ENCODE results near the gene CPVL.

CPVL gene

DNA sequence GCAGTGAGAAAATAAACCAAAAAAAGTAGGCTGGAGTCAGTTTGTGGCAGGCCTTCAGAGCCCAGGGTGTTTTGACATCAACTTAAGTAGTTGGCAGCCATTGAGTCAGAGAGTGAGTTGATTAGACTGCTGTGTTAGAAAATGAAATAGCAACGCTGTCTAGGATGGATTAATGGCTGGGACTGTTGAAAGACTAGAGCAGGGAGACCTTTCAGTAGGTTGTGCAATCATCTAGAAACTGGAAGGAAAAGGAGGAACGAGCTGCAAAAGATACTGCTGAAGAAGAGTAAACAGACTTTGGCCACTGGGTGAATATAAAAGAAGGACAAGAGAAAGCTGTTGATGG lies 159.6 kb downstream of the CPVL start:
- Mint-ChIP-seq H3K9me3 (no peaks in the 10 kb centered on the region), H3K4me1 (peaks cover 72% of the 10 kb centered on the region), H3K36me3 (ENCODE audit: low read depth) (no peaks in the 10 kb centered on the region), H3K27me3 (ENCODE audit: low read depth) (no peaks in the 10 kb centered on the region), H3K4me3 (peak overlapping the region in 1 of 3 experiments; percentile 0), H3K27ac (peak overlapping the region; percentile 42 to 84 (median 55))
- TF ChIP-seq, protein P1, sequence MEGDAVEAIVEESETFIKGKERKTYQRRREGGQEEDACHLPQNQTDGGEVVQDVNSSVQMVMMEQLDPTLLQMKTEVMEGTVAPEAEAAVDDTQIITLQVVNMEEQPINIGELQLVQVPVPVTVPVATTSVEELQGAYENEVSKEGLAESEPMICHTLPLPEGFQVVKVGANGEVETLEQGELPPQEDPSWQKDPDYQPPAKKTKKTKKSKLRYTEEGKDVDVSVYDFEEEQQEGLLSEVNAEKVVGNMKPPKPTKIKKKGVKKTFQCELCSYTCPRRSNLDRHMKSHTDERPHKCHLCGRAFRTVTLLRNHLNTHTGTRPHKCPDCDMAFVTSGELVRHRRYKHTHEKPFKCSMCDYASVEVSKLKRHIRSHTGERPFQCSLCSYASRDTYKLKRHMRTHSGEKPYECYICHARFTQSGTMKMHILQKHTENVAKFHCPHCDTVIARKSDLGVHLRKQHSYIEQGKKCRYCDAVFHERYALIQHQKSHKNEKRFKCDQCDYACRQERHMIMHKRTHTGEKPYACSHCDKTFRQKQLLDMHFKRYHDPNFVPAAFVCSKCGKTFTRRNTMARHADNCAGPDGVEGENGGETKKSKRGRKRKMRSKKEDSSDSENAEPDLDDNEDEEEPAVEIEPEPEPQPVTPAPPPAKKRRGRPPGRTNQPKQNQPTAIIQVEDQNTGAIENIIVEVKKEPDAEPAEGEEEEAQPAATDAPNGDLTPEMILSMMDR (IDR thresholded peaks at IDR 0.05; ENCODE audit: unreplicated experiment in 3 of 3), result no peak

DNA sequence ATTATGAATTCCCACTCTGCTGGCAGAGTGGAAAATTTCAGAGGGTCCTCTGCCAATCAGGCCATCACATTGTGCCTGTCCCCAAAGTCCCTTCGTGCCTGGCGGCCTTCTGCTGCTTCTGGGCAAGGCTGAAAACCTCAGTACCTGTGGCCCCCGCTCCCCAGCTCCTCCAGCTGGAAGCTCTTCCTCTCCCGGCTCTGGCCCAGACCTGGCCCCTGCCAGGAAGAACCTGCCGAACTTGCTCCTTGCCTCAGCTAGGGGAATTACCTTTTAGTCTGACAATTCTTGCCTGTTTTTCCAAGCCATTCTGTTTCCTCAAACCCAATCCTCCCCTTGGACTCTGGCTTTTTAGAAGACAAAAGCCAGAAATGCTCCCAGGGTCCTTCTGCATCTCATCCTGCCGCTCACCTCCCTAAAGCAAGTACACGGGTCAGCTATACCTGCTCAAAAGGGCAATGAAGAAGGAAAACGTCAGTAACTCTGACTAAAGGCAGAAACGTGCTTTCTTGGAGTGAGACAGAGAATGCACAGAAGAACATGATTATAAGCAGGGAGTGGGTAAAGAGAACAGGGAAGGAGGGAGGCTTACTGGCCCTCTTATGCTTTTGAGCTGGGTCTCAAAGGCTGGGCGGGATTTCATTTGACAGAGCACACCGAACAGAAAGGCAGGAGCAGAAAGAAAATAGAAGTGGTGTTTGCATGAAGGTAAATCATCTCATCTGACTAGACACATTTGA lies 160.1 kb downstream of the CPVL start:
- H3K4me1 Mint-ChIP-seq, result peaks cover 76% of the 10 kb centered on the region

DNA sequence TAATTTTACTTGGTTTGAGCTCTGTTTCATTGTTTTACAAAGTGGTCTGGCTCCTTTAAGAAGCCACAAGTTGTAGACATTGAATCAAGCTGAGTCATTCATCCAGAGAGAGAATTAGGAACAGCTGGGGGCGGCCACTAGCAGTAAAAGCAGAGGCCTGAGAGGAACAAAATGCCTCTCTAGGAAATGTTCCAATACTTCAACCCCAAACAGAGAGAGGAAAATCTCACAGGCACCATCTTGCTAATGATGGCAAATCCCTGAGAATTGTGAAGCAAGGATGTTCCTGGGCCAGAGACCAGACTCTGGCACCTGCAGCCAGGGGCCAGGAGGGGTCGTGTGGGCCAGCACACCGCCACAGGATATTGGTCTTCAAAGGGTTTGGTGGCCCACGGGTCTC lies 161.7 kb downstream of the CPVL start:
- H3K9me3 Mint-ChIP-seq, result no peaks in the 10 kb centered on the region
- H3K36me3 Mint-ChIP-seq (ENCODE audit: low read depth), result no peaks in the 10 kb centered on the region
- no peaks in the 10 kb centered on the region for H3K27me3 Mint-ChIP-seq (ENCODE audit: low read depth)
- peak overlapping the region; percentile 63 to 96 (median 75) for H3K27ac Mint-ChIP-seq
- H3K4me1 Mint-ChIP-seq, result peaks cover 77% of the 10 kb centered on the region
- no peak overlapping the region for H3K4me3 Mint-ChIP-seq
- TF ChIP-seq, protein P1 (IDR thresholded peaks at IDR 0.05; ENCODE audit: unreplicated experiment in 3 of 3), result no peak

More for the DNA sequence above, 160.1 kb downstream of the CPVL start:
- H3K4me3 Mint-ChIP-seq, result no peak overlapping the region
- H3K27ac Mint-ChIP-seq, result peak overlapping the region; percentile 55 to 84 (median 63)
- no peaks in the 10 kb centered on the region for H3K9me3 Mint-ChIP-seq
- H3K27me3 Mint-ChIP-seq (ENCODE audit: low read depth), result no peaks in the 10 kb centered on the region
- no peaks in the 10 kb centered on the region for H3K36me3 Mint-ChIP-seq (ENCODE audit: low read depth)
- TF ChIP-seq, protein P1 (IDR thresholded peaks at IDR 0.05; ENCODE audit: unreplicated experiment in 3 of 3), result no peak

DNA sequence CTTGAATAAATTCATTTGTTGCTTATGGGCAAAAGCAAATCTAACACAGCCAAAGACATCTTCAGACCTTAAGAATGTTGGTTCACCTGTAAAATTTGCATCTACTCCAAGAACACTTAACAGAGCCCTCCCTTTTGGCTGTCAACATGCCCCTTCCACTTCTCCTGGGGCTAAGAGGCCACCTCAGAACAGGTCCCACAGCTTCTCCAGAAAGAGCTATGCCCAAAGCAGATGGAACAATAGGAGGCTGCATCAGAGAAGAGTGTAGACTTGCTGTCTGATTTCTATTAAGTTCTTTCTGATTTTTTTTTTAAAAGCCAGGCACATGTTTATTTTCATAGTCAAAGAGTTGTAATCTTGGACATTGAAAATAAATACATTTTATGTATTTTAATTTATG lies 162.1 kb downstream of the CPVL start:
- TF ChIP-seq, protein P1 (IDR thresholded peaks at IDR 0.05; ENCODE audit: unreplicated experiment in 3 of 3), result no peak
- peaks cover 77% of the 10 kb centered on the region for H3K4me1 Mint-ChIP-seq
- H3K36me3 Mint-ChIP-seq (ENCODE audit: low read depth), result no peaks in the 10 kb centered on the region
- H3K27ac Mint-ChIP-seq, result peak overlapping the region; percentile 63 to 96 (median 75)
- H3K27me3 Mint-ChIP-seq (ENCODE audit: low read depth), result no peaks in the 10 kb centered on the region
- no peaks in the 10 kb centered on the region for H3K9me3 Mint-ChIP-seq
- H3K4me3 Mint-ChIP-seq, result no peak overlapping the region

DNA sequence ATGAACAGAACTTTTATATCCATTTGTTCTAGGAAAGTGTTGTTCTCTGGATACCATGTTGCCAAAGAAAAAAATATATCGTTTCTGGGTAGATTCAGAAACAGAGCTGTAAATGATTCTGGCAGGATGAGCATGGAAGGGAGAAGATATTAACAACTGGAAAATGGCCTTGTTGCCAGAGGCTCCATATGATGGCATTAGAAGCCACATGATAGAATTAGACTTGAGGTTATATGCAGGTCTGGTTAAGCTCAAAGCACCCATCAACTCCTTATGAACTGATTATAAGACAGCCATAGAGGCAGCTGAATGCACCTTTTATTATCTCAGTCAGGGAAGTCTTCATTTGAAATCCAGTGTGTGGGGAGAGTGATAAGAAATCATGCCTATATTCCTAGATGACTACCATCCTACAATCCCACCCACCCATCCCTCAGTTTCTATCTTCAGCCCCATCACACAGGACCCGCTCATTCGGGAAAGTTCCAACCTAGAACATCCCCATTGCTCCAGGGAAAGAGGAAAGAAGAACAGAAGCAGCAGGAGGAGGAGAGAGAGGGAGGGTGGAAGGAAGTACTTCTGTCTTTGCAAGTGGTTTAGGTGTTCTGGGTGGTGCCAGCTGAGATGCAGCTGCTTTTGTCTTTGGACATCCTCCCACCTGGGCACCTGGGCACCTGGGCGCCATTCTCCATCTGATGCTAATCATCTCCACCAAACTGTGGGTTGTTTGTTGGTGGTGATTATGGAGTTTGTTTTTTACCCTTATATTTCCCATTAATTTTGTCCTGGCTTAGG lies 162.7 kb downstream of the CPVL start:
- Mint-ChIP-seq H3K27ac (peak overlapping the region; percentile 42 to 96 (median 63)), H3K36me3 (ENCODE audit: low read depth) (no peaks in the 10 kb centered on the region), H3K4me3 (no peak overlapping the region), H3K9me3 (no peaks in the 10 kb centered on the region), H3K27me3 (ENCODE audit: low read depth) (no peaks in the 10 kb centered on the region), H3K4me1 (peaks cover 70% of the 10 kb centered on the region)
- TF ChIP-seq, protein P1 (IDR thresholded peaks at IDR 0.05; ENCODE audit: unreplicated experiment in 3 of 3), result no peak

Measured in nephron (organoid).